Right lung (tissue), 5 donors: Measurements from ENCODE around the gene ECEL1. TPM values are rescaled to one million over a fixed set of nuclear protein-coding genes. Genes with fewer than 3 reads are reported as not detected.
"Not testable (repeated sequence)": the region's sequence is repeated elsewhere in the genome, so short reads cannot be mapped to it uniquely, and the experiment has no call there.

Experiments used
- DNase-seq, 2 donors: peaks; one replicate each; pipeline ENCODE4 v3.0.0-alpha.2; 2013
- polyA plus RNA-seq, 5 donors: library from polyadenylated mRNA; unstranded; fragments of 120-200 nt; gene quantifications; one replicate each; pipeline versions ENCODE4 v1.2.1 to v1.2.3, GENCODE V29; 2013; ENCODE audit warnings: inconsistent platforms in 1 of 5, low replicate concordance in 1 of 5; ENCODE audit not compliant: insufficient read length in 5 of 5, insufficient read depth in 1 of 5

Gene ECEL1
- polyA plus RNA-seq, 5 donors, result 0.25 to 0.50 (median 0.30) TPM

DNA sequence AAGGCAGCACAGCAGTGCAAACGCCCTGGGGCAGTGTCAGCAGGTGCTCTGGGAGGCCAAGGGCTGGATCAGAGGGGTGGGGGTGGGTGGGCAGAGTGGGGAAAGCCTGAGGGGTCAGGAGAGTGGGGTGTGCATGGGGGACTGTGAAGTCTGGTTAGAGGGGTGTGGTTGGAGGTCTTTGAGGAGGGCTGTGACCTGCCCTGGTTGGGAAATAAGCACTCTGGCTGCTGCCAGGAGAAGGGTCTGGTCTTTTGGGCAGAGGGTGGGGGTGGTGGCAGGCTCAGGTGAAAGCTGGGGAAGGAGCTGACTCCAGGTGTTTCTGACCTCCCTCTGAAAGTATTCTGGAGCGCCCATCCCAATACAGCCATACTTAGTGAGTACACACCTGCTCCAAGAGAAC lies 27.5 kb downstream of the ECEL1 start:
- DNase-seq, result no peak

GRCh38 chr2:232459419-232460035 lies 28.1 kb downstream of the ECEL1 start:
- no peak for DNase-seq

DNA sequence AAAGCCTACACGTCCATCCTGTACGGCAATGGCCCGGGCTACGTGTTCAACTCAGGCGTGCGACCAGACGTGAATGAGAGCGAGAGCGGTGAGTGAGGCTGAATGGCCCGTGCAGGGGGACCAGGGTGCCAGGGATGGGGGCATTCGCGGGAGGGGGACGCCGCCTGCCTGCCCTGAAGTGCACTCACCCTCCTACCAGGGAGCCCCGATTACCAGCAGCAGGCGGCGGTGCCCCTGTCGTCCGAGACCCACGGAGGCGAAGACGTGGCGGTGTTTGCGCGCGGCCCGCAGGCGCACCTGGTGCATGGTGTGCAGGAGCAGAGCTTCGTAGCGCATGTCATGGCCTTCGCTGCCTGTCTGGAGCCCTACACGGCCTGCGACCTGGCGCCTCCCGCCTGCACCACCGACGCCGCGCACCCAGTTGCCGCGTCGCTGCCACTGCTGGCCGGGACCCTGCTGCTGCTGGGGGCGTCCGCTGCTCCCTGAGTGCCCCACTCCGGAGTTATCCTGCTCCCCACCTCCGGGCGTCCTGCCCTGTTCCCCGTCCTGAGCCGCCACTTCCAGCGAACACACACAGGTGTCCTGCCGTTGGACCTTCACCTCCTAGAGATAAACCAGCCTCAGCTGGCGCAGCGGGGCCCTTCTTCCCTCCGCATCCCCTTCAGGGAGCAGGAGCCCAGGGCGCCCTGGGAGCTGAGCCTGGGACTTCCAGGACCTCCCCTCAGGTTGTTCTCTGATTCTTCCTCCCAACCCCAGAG lies 28.8 kb downstream of the ECEL1 start:
- no peak for DNase-seq

- no peak for DNase-seq
Observed at GRCh38 chr2:232458051-232458660, 29.5 kb downstream of the ECEL1 start.

DNA sequence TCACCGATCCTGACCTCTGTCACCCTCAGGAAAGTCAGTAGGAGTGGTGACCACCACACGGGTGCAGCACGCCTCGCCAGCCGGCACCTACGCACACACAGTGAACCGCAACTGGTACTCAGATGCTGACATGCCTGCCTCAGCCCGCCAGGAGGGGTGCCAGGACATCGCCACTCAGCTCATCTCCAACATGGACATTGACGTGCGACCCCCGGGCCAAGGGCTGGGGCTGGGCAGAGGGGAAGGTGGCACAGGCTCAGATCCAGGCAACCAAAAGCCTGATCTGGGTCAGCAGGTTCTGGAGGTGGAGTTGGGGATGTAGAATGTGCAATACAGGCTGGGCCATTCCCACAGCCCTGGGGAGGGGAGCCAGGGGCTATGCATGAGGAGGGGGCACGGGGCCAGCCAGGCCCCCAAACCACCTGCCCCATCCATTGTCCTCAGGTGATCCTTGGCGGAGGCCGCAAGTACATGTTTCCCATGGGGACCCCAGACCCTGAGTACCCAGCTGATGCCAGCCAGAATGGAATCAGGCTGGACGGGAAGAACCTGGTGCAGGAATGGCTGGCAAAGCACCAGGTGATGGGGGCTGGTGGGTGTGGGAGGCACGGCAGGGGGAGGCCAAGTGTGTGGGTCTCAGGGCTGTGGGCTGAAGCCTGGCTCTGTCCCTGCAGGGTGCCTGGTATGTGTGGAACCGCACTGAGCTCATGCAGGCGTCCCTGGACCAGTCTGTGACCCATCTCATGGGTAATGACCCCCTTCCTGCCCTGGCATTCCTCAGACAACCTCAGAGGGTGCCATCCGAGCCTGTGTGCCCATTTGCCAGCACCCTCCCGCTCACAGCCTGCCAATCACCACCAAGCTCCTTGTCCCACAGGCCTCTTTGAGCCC lies 30.3 kb downstream of the ECEL1 start:
- DNase-seq, result no peak

DNA sequence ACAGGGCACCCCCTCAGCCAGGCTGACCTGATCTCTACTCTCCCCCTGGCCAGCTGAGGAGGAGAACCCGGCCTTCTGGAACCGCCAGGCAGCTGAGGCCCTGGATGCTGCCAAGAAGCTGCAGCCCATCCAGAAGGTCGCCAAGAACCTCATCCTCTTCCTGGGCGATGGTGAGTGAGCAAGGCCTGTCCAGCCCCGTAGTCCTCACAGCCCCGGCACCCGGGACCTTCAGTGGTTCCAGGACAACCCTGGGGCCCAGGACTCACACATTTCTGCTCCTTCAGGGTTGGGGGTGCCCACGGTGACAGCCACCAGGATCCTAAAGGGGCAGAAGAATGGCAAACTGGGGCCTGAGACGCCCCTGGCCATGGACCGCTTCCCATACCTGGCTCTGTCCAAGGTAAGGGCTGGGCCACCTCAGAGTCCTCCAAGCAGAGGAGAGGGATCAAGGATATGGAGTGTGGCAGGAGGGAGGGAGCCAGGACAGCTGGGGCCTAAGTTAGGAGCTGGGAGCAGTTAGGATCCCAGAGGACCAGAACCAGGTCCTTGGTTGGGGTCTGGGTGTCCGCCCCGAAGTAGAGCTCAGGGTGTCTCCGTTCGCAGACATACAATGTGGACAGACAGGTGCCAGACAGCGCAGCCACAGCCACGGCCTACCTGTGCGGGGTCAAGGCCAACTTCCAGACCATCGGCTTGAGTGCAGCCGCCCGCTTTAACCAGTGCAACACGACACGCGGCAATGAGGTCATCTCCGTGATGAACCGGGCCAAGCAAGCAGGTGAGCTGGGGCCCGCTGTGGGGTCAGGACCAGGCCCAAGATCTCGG lies 31.1 kb downstream of the ECEL1 start:
- DNase-seq, result no peak

DNA sequence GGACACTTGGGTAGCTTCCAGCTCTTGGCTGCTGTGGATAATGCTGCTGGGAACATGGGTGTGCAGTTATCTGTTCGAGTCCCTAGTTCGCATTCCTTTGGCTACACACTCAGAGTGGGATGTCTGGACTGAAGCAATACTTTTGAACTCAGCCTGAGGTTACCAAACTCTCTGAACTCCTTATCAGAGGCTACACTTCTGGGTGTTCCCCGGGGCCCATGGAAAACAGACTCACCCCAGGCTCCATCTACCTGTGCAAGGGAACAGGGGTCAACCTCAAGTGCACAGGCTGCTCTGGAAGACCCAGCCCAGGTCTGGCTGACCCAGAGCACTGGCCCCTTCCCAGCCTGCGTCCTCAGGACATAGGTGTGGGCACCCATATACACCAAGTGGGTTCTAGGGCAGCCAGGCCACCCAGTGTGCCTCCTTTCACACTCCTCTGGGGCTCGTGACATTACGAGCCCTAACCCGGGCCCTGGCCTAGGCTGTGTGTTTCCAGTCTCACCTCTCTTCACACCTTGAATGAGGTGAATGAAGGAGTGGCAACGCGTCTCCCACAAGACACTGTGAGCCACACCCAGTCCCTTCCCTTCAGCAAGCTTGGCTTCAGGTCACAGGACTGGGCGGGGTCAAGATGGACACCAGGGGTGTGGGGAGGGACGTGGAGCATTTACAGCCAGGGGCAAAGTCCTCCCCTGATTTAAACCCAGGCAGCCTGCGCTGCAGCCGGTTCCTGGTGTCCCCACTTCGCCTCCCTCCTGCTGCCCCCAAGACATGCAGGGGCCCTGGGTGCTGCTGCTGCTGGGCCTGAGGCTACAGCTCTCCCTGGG lies 32.0 kb downstream of the ECEL1 start, which contains the start of gene ALPI:
Gene ALPI (plus strand): TSS at position 728 of the 830 bp plus-strand sequence. CDS start 47 bp downstream, at position 775.
- DNase-seq, result no peak

DNA sequence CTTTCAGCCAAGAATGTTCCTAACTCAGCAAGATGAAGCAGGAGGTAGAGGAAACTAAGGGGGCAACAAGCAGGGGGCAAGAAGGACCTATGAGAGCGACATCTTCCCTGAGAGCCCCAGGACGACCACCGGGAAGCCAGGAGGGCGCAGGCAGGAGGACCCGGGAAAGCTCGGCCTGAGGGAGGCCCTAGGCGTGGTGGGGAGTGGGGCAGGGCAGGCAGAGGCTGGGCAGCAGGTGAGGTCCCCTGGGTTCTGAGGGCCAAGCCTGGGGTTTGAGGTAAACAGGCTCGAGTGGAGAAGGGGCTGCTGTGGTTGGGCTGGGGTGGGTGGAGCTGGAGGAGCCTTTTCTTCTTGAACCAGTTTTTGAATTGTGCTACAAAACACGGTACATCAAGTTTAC lies 33.0 kb downstream of the ECEL1 start:
- DNase-seq, result no peak

GRCh38 chr2:232451645-232452044 lies 36.0 kb downstream of the ECEL1 start:
- DNase-seq, result not testable (repeated sequence)

GRCh38 chr2:232449964-232450363 lies 37.7 kb downstream of the ECEL1 start:
- no peak for DNase-seq

DNA sequence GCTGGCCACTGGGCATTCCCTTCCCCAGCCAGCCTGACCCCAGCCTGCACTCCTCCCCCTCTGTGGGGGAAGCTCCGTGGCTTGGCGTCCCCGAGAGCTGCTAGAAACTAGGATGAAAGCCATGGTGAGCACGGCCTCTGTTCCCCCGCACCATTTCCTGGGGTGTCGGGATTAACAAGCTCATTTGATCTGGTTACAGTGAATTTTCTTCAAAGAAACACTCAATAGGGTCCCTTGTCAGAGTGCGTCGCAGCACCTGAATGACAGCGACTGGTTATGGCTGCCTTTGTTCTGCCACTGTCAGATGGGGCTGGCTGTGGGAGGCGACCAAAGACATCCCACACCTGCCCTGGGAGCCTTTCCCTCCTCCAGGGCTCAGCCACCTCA lies 39.3 kb downstream of the ECEL1 start:
- no peak for DNase-seq

- no peak for DNase-seq
Observed at GRCh38 chr2:232447638-232448303, 39.9 kb downstream of the ECEL1 start.

DNA sequence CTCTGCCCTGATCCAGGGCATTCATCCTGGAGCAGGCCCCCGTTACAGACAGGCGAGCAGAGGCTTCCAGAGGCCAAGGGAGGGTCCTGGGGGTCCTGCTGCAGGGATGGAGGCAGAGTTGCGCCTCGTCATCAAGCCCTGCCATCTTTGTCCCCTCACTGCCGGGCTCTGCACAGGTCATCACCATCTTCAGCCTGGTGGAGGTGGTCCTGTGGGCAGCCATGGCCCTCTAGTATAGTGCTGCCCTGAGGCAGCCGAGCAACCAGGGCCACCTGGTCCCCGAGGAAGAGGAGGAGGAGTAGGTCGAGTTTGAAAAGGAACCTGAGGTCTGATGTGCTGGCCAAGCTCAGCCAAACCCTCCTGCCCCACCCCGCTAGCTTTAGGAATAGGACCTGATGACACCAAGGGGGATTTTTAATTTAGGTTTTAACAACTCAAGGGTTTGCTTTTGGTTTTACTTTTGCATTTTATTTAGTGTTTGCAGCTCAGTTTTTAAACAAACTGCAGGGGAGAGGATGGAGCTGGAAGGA lies 40.5 kb downstream of the ECEL1 start:
- no peak for DNase-seq

DNA sequence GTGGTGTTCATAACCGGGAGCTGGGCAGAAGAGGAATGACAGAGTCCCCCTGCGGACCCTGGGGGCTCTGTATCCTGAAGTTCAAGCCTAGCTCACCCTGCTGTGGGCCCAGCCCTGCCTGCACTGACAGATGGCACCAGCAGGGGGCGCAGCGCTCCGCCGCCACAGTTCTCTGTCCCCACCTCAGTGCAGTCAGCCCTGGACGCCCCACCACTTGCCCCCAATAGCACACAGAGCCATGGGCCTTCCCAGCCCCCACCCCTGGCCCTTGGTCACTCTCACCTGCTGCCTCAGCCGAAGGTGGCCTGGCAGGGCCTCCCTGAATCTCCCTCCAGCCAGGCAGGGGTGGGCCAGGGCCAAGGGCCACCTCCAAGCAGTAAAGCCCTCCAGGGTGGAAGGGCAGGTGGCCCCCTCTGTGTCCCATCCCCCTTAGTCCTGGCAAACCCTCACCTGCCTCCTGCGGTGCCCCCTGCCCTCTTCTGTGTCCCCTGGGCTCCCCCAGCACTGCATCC lies 41.3 kb downstream of the ECEL1 start:
- DNase-seq, result not testable (repeated sequence)

- not testable (repeated sequence) for DNase-seq
Observed at GRCh38 chr2:232445149-232445885, 42.3 kb downstream of the ECEL1 start.

DNA sequence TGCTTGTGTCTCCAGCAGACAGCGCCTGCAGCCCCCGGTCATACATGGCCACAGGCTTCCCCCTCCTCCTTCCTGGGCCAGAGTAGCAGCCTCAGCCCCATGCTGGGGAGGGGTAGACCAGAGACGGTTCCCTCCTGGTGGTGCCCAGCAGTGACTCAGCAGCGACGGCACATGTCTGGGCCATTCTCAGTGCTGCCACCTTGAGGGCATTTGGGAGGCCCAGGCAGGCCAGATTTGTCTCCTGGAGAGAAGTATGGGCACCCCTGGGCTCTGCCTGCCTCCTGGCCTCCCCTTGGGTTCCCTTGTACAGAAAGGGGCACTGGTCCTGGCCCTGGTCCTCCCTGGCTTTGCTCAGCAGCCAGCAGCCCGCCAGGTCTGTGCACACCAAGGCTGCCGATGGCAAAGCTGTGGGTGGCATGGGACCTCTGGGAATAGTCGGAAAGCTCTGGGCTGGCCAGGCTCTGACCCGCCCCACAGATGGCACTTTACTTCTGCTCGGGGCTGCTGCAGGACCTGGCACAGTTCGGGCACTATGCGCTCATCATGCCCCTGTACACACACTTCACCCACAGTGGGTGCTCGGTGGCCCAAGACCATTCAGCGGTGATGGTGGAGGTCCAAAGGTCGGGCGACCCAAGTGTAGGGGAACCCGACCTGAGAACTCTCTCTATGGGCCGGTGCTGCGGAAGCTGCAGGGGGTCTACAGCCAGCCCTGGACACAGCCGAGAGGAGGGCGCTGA lies 43.1 kb downstream of the ECEL1 start:
- no peak for DNase-seq

- not testable (repeated sequence) for DNase-seq
Observed at GRCh38 chr2:232443669-232444408, 43.8 kb downstream of the ECEL1 start.
